ENCODE measurements around the gene FBXW2.

The FBXW2 gene

DNA sequence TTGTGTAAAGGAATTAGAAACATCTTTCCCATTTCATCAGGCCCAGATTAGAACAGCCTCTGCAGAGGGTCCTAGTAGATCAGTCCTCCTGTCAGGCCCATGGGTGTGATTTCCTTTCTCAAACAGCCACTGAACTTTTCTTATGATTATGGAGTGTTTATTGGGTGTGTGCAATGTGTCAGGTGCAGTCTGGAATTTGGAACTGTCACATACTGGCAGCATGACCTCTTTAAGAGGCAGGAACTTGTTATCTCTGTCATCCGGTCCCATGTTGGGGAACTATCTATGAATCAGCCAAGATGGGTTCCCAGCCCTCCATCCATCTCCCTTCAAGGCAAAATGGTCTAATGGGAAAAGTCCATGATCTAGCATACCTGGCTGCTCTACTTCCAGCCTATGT, 67.3 kb downstream of the FBXW2 start:
- Histone ChIP-seq H3K79me2 (ENCODE audit: insufficient read depth, low read length) (no peaks in the 10 kb centered on the region), H3F3A (ENCODE audit: low read depth) (no peaks in the 10 kb centered on the region), H3K4me3 (ENCODE audit: low read length, poor library complexity, severe bottlenecking) (no peak overlapping the region), H3K9me2 (replicated peaks; ENCODE audit: low read depth, low read length) (no peaks in the 10 kb centered on the region), H3K27me3 (ENCODE audit: insufficient read depth, low read length, poor library complexity, severe bottlenecking) (no peaks in the 10 kb centered on the region), H3K9ac (ENCODE audit: low read depth, low read length, poor library complexity, severe bottlenecking) (no peak overlapping the region), H3K4me2 (ENCODE audit: low read depth, low read length, poor library complexity, severe bottlenecking) (no peak overlapping the region), H2AFZ (ENCODE audit: low read length) (no peak overlapping the region), H3K36me3 (ENCODE audit: insufficient read depth, low read length) (no peaks in the 10 kb centered on the region), H3K4me1 (ENCODE audit: insufficient read depth, low read length, poor library complexity, severe bottlenecking) (peaks cover 4% of the 10 kb centered on the region), H4K20me1 (ENCODE audit: insufficient read depth, low read length, poor library complexity, severe bottlenecking) (no peaks in the 10 kb centered on the region), H3K9me3 (ENCODE audit: insufficient read depth, low read depth, low read length) (no peaks in the 10 kb centered on the region)
- TF ChIP-seq, protein P1, sequence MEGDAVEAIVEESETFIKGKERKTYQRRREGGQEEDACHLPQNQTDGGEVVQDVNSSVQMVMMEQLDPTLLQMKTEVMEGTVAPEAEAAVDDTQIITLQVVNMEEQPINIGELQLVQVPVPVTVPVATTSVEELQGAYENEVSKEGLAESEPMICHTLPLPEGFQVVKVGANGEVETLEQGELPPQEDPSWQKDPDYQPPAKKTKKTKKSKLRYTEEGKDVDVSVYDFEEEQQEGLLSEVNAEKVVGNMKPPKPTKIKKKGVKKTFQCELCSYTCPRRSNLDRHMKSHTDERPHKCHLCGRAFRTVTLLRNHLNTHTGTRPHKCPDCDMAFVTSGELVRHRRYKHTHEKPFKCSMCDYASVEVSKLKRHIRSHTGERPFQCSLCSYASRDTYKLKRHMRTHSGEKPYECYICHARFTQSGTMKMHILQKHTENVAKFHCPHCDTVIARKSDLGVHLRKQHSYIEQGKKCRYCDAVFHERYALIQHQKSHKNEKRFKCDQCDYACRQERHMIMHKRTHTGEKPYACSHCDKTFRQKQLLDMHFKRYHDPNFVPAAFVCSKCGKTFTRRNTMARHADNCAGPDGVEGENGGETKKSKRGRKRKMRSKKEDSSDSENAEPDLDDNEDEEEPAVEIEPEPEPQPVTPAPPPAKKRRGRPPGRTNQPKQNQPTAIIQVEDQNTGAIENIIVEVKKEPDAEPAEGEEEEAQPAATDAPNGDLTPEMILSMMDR (conservative IDR thresholded peaks at IDR 0.05; ENCODE audit: low read length), result no peak
- no peak for TF ChIP-seq EZH2phosphoT487 (IDR thresholded peaks at IDR 0.05; ENCODE audit: borderline replicate concordance)

DNA sequence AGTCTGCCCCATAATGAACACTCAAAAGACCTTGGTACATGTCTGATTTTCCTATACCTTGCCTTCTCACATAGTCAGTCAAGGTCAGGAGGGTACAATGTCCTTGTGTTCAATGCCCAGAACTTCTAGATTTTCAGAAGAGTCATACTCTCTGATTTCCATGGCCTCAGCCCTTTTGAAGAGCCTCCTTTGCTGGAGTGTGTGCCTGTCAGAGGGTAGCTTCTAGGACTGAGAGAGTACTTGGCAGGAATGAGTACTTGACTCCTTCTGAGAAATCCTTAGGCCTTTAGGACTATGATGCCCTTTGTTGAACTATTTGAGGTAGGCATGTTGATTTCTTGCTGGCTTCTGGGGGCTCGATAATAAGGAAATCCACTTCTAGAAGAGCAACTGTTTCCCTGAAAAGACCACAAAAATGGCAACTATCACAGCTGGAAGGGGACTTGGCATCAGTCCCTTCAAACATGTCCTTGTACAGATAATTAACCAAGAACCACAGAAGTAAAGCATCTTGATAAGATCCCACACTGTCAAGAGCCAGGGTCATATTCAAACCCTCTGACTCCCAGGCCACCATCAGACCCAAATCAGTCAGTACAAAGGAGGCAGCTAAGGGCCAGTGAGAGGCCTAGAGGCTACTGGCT, 68.3 kb downstream of the FBXW2 start:
- Histone ChIP-seq H3F3A (ENCODE audit: low read depth) (no peaks in the 10 kb centered on the region), H3K9me3 (ENCODE audit: insufficient read depth, low read depth, low read length) (no peaks in the 10 kb centered on the region), H4K20me1 (ENCODE audit: insufficient read depth, low read length, poor library complexity, severe bottlenecking) (no peaks in the 10 kb centered on the region), H3K9me2 (replicated peaks; ENCODE audit: low read depth, low read length) (no peaks in the 10 kb centered on the region), H3K36me3 (ENCODE audit: insufficient read depth, low read length) (no peaks in the 10 kb centered on the region), H3K27me3 (ENCODE audit: insufficient read depth, low read length, poor library complexity, severe bottlenecking) (no peaks in the 10 kb centered on the region), H3K4me1 (ENCODE audit: insufficient read depth, low read length, poor library complexity, severe bottlenecking) (peaks cover 4% of the 10 kb centered on the region), H2AFZ (ENCODE audit: low read length) (no peak overlapping the region), H3K79me2 (ENCODE audit: insufficient read depth, low read length) (no peaks in the 10 kb centered on the region), H3K9ac (ENCODE audit: low read depth, low read length, poor library complexity, severe bottlenecking) (no peak overlapping the region), H3K4me2 (ENCODE audit: low read depth, low read length, poor library complexity, severe bottlenecking) (no peak overlapping the region), H3K4me3 (ENCODE audit: low read length, poor library complexity, severe bottlenecking) (no peak overlapping the region)
- TF ChIP-seq EZH2phosphoT487 (IDR thresholded peaks at IDR 0.05; ENCODE audit: borderline replicate concordance), result no peak
- TF ChIP-seq, protein P1 (conservative IDR thresholded peaks at IDR 0.05; ENCODE audit: low read length), result no peak

DNA sequence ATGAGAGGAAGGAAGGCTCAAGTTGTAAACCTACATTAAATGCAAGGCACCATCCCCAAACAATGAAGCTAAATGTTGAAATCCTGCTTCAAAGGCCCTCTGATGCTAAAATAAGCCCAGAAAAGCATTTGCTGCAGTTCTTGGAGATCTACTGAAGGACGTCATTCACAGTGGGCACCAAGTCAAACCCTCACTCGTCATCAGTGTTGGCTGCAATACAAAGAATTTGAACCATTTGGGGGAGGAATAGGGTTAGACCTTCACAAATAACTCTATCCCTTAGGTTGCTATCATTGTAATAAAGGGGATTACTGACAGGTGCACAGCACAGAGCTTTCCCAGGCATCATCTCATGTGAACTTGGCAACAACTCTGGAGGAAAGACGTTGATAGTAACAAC, 69.7 kb downstream of the FBXW2 start:
- Histone ChIP-seq H3K79me2 (ENCODE audit: insufficient read depth, low read length) (no peaks in the 10 kb centered on the region), H3K36me3 (ENCODE audit: insufficient read depth, low read length) (no peaks in the 10 kb centered on the region), H3K9me2 (replicated peaks; ENCODE audit: low read depth, low read length) (no peaks in the 10 kb centered on the region), H3K4me2 (ENCODE audit: low read depth, low read length, poor library complexity, severe bottlenecking) (no peak overlapping the region), H3K4me3 (ENCODE audit: low read length, poor library complexity, severe bottlenecking) (no peak overlapping the region), H4K20me1 (ENCODE audit: insufficient read depth, low read length, poor library complexity, severe bottlenecking) (no peaks in the 10 kb centered on the region), H3K4me1 (ENCODE audit: insufficient read depth, low read length, poor library complexity, severe bottlenecking) (no peaks in the 10 kb centered on the region), H3K9ac (ENCODE audit: low read depth, low read length, poor library complexity, severe bottlenecking) (no peak overlapping the region), H3K27me3 (ENCODE audit: insufficient read depth, low read length, poor library complexity, severe bottlenecking) (no peaks in the 10 kb centered on the region), H3F3A (ENCODE audit: low read depth) (no peaks in the 10 kb centered on the region), H2AFZ (ENCODE audit: low read length) (no peak overlapping the region), H3K9me3 (ENCODE audit: insufficient read depth, low read depth, low read length) (no peaks in the 10 kb centered on the region)
- TF ChIP-seq EZH2phosphoT487 (IDR thresholded peaks at IDR 0.05; ENCODE audit: borderline replicate concordance), result no peak
- TF ChIP-seq, protein P1 (conservative IDR thresholded peaks at IDR 0.05; ENCODE audit: low read length), result no peak

Data from Loucy (cell line).